Body of pancreas (tissue), 4 donors: Measurements from ENCODE around the gene QRICH1.

ENCODE experiments used
- POLR2A ChIP-seq, 3 donors: fragments of 450-650 bp; IDR thresholded peaks; one replicate each; pipeline ENCODE4 v1.6.1; 2016; ENCODE audit warnings: antibody characterized with exemption in 3 of 3, mild to moderate bottlenecking in 2 of 3
- TF ChIP-seq, protein P1 (sequence below), 7 experiments: fragments of 450-650 bp in 4 of 7; fragments of 200-600 bp in 3 of 7; sonication (generic) in 3 of 7; IDR thresholded peaks; one replicate each; pipeline ENCODE4 v1.5.1; 2016 to 2019; ENCODE audit warnings: antibody characterized with exemption in 7 of 7

DNA sequence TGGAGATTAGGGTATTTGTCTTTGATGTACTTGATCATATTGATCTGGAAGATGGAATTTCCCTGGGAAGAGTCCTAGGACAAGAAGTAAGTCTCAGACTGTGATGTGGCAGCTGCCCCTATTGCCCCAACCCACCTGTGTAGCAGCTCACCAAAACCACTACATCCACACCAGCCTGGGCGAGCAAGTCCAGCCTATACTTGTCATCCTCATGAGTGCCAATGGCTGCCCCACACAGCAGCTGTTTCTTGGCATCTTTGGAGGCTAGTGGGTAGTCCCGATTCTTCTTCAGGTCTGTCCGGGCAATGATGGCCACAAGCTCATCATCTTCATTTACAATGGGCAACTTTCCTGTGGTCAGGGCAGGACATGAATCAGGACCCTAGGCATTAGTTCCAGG lies 67.3 kb downstream of the QRICH1 start:
- TF ChIP-seq POLR2A (IDR thresholded peaks at IDR 0.05): no peak
- TF ChIP-seq, protein P1, sequence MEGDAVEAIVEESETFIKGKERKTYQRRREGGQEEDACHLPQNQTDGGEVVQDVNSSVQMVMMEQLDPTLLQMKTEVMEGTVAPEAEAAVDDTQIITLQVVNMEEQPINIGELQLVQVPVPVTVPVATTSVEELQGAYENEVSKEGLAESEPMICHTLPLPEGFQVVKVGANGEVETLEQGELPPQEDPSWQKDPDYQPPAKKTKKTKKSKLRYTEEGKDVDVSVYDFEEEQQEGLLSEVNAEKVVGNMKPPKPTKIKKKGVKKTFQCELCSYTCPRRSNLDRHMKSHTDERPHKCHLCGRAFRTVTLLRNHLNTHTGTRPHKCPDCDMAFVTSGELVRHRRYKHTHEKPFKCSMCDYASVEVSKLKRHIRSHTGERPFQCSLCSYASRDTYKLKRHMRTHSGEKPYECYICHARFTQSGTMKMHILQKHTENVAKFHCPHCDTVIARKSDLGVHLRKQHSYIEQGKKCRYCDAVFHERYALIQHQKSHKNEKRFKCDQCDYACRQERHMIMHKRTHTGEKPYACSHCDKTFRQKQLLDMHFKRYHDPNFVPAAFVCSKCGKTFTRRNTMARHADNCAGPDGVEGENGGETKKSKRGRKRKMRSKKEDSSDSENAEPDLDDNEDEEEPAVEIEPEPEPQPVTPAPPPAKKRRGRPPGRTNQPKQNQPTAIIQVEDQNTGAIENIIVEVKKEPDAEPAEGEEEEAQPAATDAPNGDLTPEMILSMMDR (IDR thresholded peaks at IDR 0.05): no peak
